K562 (cell line): Measurements from ENCODE around the gene RDH5. TPM values are rescaled to one million over a fixed set of nuclear protein-coding genes. Genes with fewer than 3 reads are reported as not detected.

Experiments
- ARID1B ChIP-seq: fragments of 450-650 bp; IDR thresholded peaks from 2 replicates; pipeline ENCODE4 v1.6.1; 2016; ENCODE audit warnings: antibody characterized with exemption, mild to moderate bottlenecking, inconsistent platforms
- CTCF ChIP-seq, 3 experiments: IDR thresholded peaks in 2 of 3; conservative IDR thresholded peaks in 1 of 3; 2 replicates each; pipeline ENCODE4 v1.5.1; 2011 to 2012; ENCODE audit warnings: low read length in 3 of 3, mild to moderate bottlenecking in 3 of 3, control low read depth in 2 of 3, improper control_type of control experiment in 1 of 3, inconsistent platforms in 1 of 3, low read depth in 1 of 3, mixed read lengths in 1 of 3, moderate library complexity in 1 of 3; ENCODE audit not compliant: insufficient read depth in 2 of 3
- SRSF1 ChIP-seq: fragments of 200-400 bp; formaldehyde crosslinking; IDR thresholded peaks from 2 replicates; pipeline ENCODE4 v1.6.1; 2017; ENCODE audit warnings: mild to moderate bottlenecking, low read depth, low read length, moderate library complexity
- SRSF3 ChIP-seq: fragments of 200-400 bp; formaldehyde crosslinking; IDR thresholded peaks from 2 replicates; pipeline ENCODE4 v1.6.1; 2016; ENCODE audit warnings: mild to moderate bottlenecking, low read length, moderate library complexity; ENCODE audit not compliant: insufficient read depth
- TCFL5 ChIP-seq: fragments of 250-450 bp; sonication (Bioruptor Pico); conservative IDR thresholded peaks from 2 replicates; pipeline ENCODE4 v1.6.1; 2021; ENCODE audit warnings: mild to moderate bottlenecking, moderate library complexity, matching md5 sums
- ZHX1 ChIP-seq: fragments of 150-350 bp; conservative IDR thresholded peaks from 2 replicates; pipeline ENCODE4 v1.6.1; 2014; ENCODE audit warnings: low read length
- ZKSCAN1 ChIP-seq: fragments of 150-350 bp; IDR thresholded peaks from 2 replicates; pipeline ENCODE4 v1.6.1; 2016; ENCODE audit warnings: low read depth, low read length
- ZNF512 ChIP-seq: IDR thresholded peaks from 2 replicates; pipeline ENCODE4 v1.6.1; 2016; ENCODE audit warnings: missing genetic modification characterization, missing compliant biosample characterization
- ZNF699 ChIP-seq: fragments of 250-450 bp; sonication (Bioruptor Pico); IDR thresholded peaks from 2 replicates; pipeline ENCODE4 v1.8.0; 2021; ENCODE audit warnings: mild to moderate bottlenecking, moderate library complexity; ENCODE audit not compliant: insufficient replicate concordance
- polyA plus RNA-seq, 8 experiments: library from polyadenylated mRNA; depleted of rRNA in 4 of 8; stranded (reverse) in 5 of 8; unstranded in 3 of 8; fragments of >200 nt; fragmentation: Nextera tagmentation in 2 of 8; fragmentation: Illumina TruSeq in 1 of 8; extraction: Ambion mirVana in 2 of 8; extraction: Trizol in 1 of 8; gene quantifications; 2 replicates each; pipeline versions ENCODE4 v1.2.1 to v1.2.3, GENCODE V29; 2011 to 2014; ENCODE audit warnings: inconsistent platforms in 1 of 8, missing spikeins in 1 of 8
- total RNA-seq, 7 experiments: library from RNA; depleted of rRNA in 6 of 7; stranded (reverse); fragments of >200 nt in 6 of 7; fragmentation: Illumina TruSeq in 2 of 7; extraction: Trizol in 2 of 7; gene quantifications; 2 replicates each; pipeline versions ENCODE4 v1.2.1 to v1.2.3, GENCODE V29; 2011 to 2021; ENCODE audit warnings: low replicate concordance in 1 of 7
- TF ChIP-seq, protein P1 (sequence below): fragments of 250-450 bp; sonication (Bioruptor Pico); IDR thresholded peaks from 2 replicates; pipeline ENCODE4 v1.9.0; 2021; ENCODE audit warnings: mild to moderate bottlenecking, inconsistent platforms

The RDH5 gene
- total and polyA plus RNA-seq, 9 of the 15 experiments (the other 6 are each of a cell fraction or from before 2014, with no cell fraction given) = 0.28 to 2.0 (median 1.1) TPM; not detected in 1

- TF ChIP-seq SRSF3 (no peak), SRSF1 (no peak), ZKSCAN1 (no peak), ZNF699 (no peak), CTCF (IDR thresholded peaks at IDR 0.05 in 2 of 3, conservative IDR thresholded peaks at IDR 0.05 in 1 of 3; ENCODE audit: insufficient read depth in 2 of 3, low read depth in 1 of 3, low read length in 3 of 3) (peak; percentile 89 to 98 (median 96)), ZHX1 (no peak), ZNF512 (tag) (no peak), TCFL5 (CRISPR knock-in tag) (no peak), ARID1B (no peak)
- TF ChIP-seq, protein P1, sequence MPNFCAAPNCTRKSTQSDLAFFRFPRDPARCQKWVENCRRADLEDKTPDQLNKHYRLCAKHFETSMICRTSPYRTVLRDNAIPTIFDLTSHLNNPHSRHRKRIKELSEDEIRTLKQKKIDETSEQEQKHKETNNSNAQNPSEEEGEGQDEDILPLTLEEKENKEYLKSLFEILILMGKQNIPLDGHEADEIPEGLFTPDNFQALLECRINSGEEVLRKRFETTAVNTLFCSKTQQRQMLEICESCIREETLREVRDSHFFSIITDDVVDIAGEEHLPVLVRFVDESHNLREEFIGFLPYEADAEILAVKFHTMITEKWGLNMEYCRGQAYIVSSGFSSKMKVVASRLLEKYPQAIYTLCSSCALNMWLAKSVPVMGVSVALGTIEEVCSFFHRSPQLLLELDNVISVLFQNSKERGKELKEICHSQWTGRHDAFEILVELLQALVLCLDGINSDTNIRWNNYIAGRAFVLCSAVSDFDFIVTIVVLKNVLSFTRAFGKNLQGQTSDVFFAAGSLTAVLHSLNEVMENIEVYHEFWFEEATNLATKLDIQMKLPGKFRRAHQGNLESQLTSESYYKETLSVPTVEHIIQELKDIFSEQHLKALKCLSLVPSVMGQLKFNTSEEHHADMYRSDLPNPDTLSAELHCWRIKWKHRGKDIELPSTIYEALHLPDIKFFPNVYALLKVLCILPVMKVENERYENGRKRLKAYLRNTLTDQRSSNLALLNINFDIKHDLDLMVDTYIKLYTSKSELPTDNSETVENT (CRISPR knock-in tag) = no peak
Measured at GRCh38 chr12:55736780-55737580, 16.8 kb downstream of the RDH5 start (continued).
